ENCODE data around the gene TNNI2. TPM values are rescaled to one million over a fixed set of nuclear protein-coding genes. Genes with fewer than 3 reads are reported as not detected.

Gene TNNI2
- total RNA-seq, 1 donor from 2014 or later, result not detected

- no peak for DNase-seq (ENCODE audit: low read depth)
- Histone ChIP-seq H3K4me3 (ENCODE audit: low read depth, low read length) (no peak overlapping the region), H3K36me3 (ENCODE audit: control insufficient read depth, insufficient read depth, low read length) (no peaks in the 10 kb centered on the region), H3K27me3 (ENCODE audit: control insufficient read depth, insufficient read depth, low read length) (peaks cover 7% of the 10 kb centered on the region)
- TF ChIP-seq, protein P1, sequence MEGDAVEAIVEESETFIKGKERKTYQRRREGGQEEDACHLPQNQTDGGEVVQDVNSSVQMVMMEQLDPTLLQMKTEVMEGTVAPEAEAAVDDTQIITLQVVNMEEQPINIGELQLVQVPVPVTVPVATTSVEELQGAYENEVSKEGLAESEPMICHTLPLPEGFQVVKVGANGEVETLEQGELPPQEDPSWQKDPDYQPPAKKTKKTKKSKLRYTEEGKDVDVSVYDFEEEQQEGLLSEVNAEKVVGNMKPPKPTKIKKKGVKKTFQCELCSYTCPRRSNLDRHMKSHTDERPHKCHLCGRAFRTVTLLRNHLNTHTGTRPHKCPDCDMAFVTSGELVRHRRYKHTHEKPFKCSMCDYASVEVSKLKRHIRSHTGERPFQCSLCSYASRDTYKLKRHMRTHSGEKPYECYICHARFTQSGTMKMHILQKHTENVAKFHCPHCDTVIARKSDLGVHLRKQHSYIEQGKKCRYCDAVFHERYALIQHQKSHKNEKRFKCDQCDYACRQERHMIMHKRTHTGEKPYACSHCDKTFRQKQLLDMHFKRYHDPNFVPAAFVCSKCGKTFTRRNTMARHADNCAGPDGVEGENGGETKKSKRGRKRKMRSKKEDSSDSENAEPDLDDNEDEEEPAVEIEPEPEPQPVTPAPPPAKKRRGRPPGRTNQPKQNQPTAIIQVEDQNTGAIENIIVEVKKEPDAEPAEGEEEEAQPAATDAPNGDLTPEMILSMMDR (IDR thresholded peaks at IDR 0.05; ENCODE audit: insufficient read depth, low read length, poor library complexity, severe bottlenecking), result no peak
These were observed 8.8 kb upstream of the TNNI2 start for GRCh38 chr11:1830004-1830321.

GRCh38 chr11:1830322-1831223 lies 8.2 kb upstream of the TNNI2 start:
- TF ChIP-seq, protein P1 (IDR thresholded peaks at IDR 0.05; ENCODE audit: insufficient read depth, low read length, poor library complexity, severe bottlenecking), result no peak
- DNase-seq (ENCODE audit: low read depth), result no peak
- Histone ChIP-seq H3K4me3 (ENCODE audit: low read depth, low read length) (no peak overlapping the region), H3K27me3 (ENCODE audit: control insufficient read depth, insufficient read depth, low read length) (peaks cover 7% of the 10 kb centered on the region), H3K36me3 (ENCODE audit: control insufficient read depth, insufficient read depth, low read length) (no peaks in the 10 kb centered on the region)

DNA sequence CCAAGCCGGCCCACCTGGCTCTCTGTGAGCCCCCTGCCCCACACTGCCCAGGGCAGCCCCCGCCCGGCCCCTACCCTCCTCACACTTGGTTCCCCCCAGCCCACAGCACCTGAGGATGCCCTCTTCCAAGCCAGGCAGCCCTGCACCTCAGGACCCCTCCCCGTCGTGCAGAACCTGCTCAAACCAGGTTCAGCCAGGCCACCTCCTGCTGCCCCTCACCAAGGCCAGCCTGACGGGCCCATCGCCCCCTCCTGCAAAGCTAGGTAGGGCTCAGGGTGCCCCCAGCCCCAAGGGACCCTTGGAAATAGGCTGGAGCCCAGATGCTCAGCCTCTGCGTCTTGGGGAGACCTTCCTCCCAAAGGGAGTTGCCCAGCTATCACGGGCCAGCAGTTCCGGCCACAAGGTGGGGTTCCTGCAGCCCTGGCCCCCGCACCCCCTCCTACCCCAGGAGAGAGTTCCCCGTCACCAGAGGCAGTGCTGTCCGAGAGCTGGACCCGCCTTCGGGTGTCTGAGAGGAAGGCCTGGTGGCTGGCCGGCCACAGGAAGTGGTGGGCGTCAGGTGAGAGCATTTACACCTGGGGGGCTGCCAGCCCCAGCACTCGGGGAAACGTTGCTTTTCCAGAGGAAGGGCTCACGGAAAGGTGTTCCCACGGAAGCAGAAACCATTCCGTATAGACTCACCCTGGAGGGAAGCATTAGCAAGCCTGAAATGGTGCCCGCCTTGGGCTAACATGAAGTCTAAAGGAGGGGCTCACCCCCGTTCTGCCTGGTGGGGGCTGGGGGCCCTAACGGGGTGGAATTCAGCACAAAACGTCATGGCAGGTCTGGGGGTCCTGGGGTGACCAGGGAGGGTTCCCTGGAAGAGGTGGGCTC lies 7.2 kb upstream of the TNNI2 start:
- TF ChIP-seq, protein P1 (IDR thresholded peaks at IDR 0.05; ENCODE audit: insufficient read depth, low read length, poor library complexity, severe bottlenecking), result no peak
- H3K4me3 ChIP-seq (ENCODE audit: low read depth, low read length), result no peak overlapping the region
- peaks cover 7% of the 10 kb centered on the region for H3K27me3 ChIP-seq (ENCODE audit: control insufficient read depth, insufficient read depth, low read length)
- no peak for DNase-seq (ENCODE audit: low read depth)
- H3K36me3 ChIP-seq (ENCODE audit: control insufficient read depth, insufficient read depth, low read length), result no peaks in the 10 kb centered on the region

- H3K36me3 ChIP-seq (ENCODE audit: control insufficient read depth, insufficient read depth, low read length), result no peaks in the 10 kb centered on the region
- H3K4me3 ChIP-seq (ENCODE audit: low read depth, low read length), result no peak overlapping the region
- TF ChIP-seq, protein P1 (IDR thresholded peaks at IDR 0.05; ENCODE audit: insufficient read depth, low read length, poor library complexity, severe bottlenecking), result peak; percentile 87
- DNase-seq (ENCODE audit: low read depth), result no peak
- H3K27me3 ChIP-seq (ENCODE audit: control insufficient read depth, insufficient read depth, low read length), result peaks cover 7% of the 10 kb centered on the region
These were observed 6.4 kb upstream of the TNNI2 start for GRCh38 chr11:1832211-1832919.

GRCh38 chr11:1832920-1833295 lies 5.9 kb upstream of the TNNI2 start:
- no peaks in the 10 kb centered on the region for H3K36me3 ChIP-seq (ENCODE audit: control insufficient read depth, insufficient read depth, low read length)
- TF ChIP-seq, protein P1 (IDR thresholded peaks at IDR 0.05; ENCODE audit: insufficient read depth, low read length, poor library complexity, severe bottlenecking), result no peak
- H3K4me3 ChIP-seq (ENCODE audit: low read depth, low read length), result no peak overlapping the region
- DNase-seq (ENCODE audit: low read depth), result no peak
- H3K27me3 ChIP-seq (ENCODE audit: control insufficient read depth, insufficient read depth, low read length), result peaks cover 7% of the 10 kb centered on the region

Data from kidney epithelial cell (primary cell).